ENCODE results near the gene DLK1.

The DLK1 gene

DNA sequence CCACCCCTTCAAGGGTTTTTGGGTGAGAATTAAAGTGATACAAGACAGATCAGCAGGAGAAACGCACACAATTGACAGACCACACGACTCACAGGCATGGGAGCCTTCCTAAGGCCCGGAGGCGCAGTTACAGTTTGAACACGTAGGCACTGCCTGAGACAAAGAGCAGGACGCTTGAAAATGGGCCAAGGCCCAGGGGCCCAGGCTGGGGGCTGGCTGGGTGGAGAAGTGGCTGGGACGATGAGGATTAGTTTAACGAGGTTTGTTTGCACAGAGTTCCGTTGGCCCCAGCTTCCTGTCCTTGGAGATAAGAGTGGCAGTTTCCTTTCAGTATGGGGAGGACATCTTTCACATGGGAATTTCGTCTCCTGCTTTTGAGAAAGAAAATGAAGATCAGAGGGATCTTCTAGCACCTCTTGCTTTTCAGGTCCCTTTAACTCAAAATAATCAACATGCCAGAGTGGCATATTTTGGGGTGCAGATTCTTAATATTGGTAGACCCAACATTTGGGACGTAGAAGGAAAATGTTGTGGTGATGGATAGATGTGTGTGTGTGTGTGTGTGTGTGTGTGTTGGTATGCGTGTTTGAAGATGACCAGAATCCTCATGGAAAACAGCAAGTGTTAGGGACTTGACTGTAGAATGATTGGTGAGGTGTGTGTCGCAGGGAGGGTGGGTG lies 44.6 kb downstream of the DLK1 start:
- Histone ChIP-seq H2AFZ (ENCODE audit: low read length) (no peak overlapping the region), H3K9me3 (replicated peaks; ENCODE audit: insufficient read depth, low read length) (no peaks in the 10 kb centered on the region), H3K4me3 (ENCODE audit: low read length) (no peak overlapping the region), H3K79me2 (ENCODE audit: low read length) (no peaks in the 10 kb centered on the region), H4K20me1 (ENCODE audit: insufficient read depth, low read length) (no peaks in the 10 kb centered on the region), H3K27ac (ENCODE audit: low read length) (no peak overlapping the region), H3K27me3 (replicated peaks; ENCODE audit: insufficient read depth, low read length) (peaks cover 26% of the 10 kb centered on the region), H3K9ac (ENCODE audit: low read length) (no peak overlapping the region), H3K4me1 (ENCODE audit: low read length) (no peaks in the 10 kb centered on the region), H3K4me2 (ENCODE audit: low read depth, low read length) (no peak overlapping the region), H3K9me2 (replicated peaks; ENCODE audit: insufficient read depth, low read length) (no peaks in the 10 kb centered on the region), H3K36me3 (replicated peaks; ENCODE audit: insufficient read depth, low read length) (no peaks in the 10 kb centered on the region), H3F3A (ENCODE audit: insufficient read depth, low read length) (no peaks in the 10 kb centered on the region)
- DNase-seq, result no peak
- TF ChIP-seq EZH2 (optimal IDR thresholded peaks at IDR 0.05; ENCODE audit: low read depth, low read length), result no peak

DNA sequence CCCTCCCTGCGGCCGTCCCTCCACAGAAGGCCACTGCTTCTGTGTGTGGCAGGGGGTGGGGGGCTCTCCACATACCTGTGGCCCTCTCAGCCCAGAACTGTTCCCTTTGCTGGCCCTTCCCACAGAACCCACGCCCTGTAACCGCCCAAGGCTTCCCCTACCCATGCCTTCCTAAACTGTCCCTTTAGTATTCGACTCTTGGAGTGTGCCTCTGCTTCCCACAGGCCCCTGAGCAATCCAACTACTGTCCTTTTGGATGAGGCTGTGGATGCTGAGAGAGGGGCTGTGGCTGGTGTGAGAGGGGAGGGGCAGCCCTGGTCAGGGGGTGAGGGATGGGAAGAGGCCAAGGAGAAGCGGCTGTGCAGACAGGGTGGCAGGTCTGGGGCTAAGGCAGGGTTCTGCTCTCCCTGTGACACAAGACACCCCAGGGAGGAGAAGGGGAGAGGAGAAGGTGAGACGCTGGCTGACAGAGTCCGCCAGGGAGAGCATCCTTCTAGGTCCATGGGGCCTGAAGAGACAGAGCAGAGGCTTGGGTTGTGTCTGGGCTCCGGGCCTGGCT lies 46.0 kb downstream of the DLK1 start:
- Histone ChIP-seq H3K27me3 (replicated peaks; ENCODE audit: insufficient read depth, low read length) (peaks cover 29% of the 10 kb centered on the region), H3K79me2 (ENCODE audit: low read length) (no peaks in the 10 kb centered on the region), H3K4me1 (ENCODE audit: low read length) (no peaks in the 10 kb centered on the region), H3K4me3 (ENCODE audit: low read length) (no peak overlapping the region), H2AFZ (ENCODE audit: low read length) (no peak overlapping the region), H3K9ac (ENCODE audit: low read length) (no peak overlapping the region), H4K20me1 (ENCODE audit: insufficient read depth, low read length) (no peaks in the 10 kb centered on the region), H3K36me3 (replicated peaks; ENCODE audit: insufficient read depth, low read length) (no peaks in the 10 kb centered on the region), H3K9me2 (replicated peaks; ENCODE audit: insufficient read depth, low read length) (no peaks in the 10 kb centered on the region), H3K4me2 (ENCODE audit: low read depth, low read length) (no peak overlapping the region), H3K27ac (ENCODE audit: low read length) (no peak overlapping the region), H3F3A (ENCODE audit: insufficient read depth, low read length) (no peaks in the 10 kb centered on the region), H3K9me3 (replicated peaks; ENCODE audit: insufficient read depth, low read length) (no peaks in the 10 kb centered on the region)
- DNase-seq, result no peak
- no peak for TF ChIP-seq EZH2phosphoT487 (IDR thresholded peaks at IDR 0.05; ENCODE audit: low read length)
- TF ChIP-seq EZH2 (optimal IDR thresholded peaks at IDR 0.05; ENCODE audit: low read depth, low read length), result no peak
- TF ChIP-seq, protein P1, sequence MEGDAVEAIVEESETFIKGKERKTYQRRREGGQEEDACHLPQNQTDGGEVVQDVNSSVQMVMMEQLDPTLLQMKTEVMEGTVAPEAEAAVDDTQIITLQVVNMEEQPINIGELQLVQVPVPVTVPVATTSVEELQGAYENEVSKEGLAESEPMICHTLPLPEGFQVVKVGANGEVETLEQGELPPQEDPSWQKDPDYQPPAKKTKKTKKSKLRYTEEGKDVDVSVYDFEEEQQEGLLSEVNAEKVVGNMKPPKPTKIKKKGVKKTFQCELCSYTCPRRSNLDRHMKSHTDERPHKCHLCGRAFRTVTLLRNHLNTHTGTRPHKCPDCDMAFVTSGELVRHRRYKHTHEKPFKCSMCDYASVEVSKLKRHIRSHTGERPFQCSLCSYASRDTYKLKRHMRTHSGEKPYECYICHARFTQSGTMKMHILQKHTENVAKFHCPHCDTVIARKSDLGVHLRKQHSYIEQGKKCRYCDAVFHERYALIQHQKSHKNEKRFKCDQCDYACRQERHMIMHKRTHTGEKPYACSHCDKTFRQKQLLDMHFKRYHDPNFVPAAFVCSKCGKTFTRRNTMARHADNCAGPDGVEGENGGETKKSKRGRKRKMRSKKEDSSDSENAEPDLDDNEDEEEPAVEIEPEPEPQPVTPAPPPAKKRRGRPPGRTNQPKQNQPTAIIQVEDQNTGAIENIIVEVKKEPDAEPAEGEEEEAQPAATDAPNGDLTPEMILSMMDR (IDR thresholded peaks at IDR 0.05; ENCODE audit: low read length), result no peak

DNA sequence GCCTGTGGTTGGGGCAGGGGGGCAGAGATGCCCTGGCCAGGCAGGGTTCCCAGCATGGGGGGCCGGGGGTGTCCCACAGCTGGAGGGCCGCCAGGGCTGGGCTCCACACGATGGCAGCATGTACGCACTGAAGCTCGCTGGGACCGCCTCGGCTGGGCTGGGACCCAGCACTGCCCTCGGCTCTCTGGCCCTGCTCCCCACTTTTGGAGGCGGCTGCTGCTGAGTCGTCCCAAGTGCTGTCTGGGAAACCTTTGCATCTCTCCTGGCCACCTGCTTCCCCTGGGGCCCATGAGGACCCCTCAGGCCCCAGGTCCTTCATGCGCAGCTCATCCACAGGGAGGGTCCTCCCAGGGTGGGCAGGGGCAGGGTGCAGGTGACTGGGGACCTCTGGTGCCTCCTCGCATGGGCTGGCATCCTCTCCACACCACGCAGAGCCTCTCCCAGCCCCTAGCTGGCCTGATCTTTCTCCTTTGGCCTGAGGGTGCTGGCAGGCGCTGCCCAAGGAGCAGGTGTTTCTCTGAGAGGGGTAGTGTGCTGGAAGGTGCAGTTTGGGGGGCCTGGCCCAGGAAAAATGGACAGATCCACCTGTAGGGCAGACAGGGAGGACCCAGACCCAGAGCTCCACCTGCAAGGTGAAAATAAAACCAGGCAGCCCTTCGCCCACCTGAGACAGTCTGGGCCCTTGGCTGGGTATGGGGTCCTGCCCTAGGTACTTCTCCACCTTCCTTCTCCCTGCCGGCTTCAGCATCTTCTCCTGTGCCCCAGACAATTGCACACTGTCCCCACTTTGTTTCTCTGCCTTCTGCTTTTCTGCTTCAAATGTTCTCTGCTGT lies 46.9 kb downstream of the DLK1 start:
- no peaks in the 10 kb centered on the region for H3F3A ChIP-seq (ENCODE audit: insufficient read depth, low read length)
- no peak overlapping the region for H2AFZ ChIP-seq (ENCODE audit: low read length)
- no peak overlapping the region for H3K27ac ChIP-seq (ENCODE audit: low read length)
- no peaks in the 10 kb centered on the region for H3K9me3 ChIP-seq (replicated peaks; ENCODE audit: insufficient read depth, low read length)
- no peaks in the 10 kb centered on the region for H3K36me3 ChIP-seq (replicated peaks; ENCODE audit: insufficient read depth, low read length)
- peaks cover 34% of the 10 kb centered on the region for H3K27me3 ChIP-seq (replicated peaks; ENCODE audit: insufficient read depth, low read length)
- no peaks in the 10 kb centered on the region for H3K4me1 ChIP-seq (ENCODE audit: low read length)
- H3K4me2 ChIP-seq (ENCODE audit: low read depth, low read length), result no peak overlapping the region
- DNase-seq, result no peak
- no peaks in the 10 kb centered on the region for H3K79me2 ChIP-seq (ENCODE audit: low read length)
- TF ChIP-seq EZH2phosphoT487 (IDR thresholded peaks at IDR 0.05; ENCODE audit: low read length), result no peak
- TF ChIP-seq EZH2 (optimal IDR thresholded peaks at IDR 0.05; ENCODE audit: low read depth, low read length), result no peak
- TF ChIP-seq, protein P1 (IDR thresholded peaks at IDR 0.05; ENCODE audit: low read length), result no peak
- H4K20me1 ChIP-seq (ENCODE audit: insufficient read depth, low read length), result no peaks in the 10 kb centered on the region
- no peaks in the 10 kb centered on the region for H3K9me2 ChIP-seq (replicated peaks; ENCODE audit: insufficient read depth, low read length)
- no peak overlapping the region for H3K9ac ChIP-seq (ENCODE audit: low read length)
- no peak overlapping the region for H3K4me3 ChIP-seq (ENCODE audit: low read length)
